ENCODE results near the gene RNF13.
A peak's percentile ranks its signal among the peaks of the same experiment; 100 is the strongest.
"Not testable (repeated sequence)": the region's sequence is repeated elsewhere in the genome, so short reads cannot be mapped to it uniquely, and the experiment has no call there.

RNF13 gene

GRCh38 chr3:149816311-149816710 is 3.3 kb downstream of the RNF13 start:
- in situ Hi-C loops (cut with MboI; ENCODE audit: low sequenced_read_pairs, unreplicated experiment) = no loop called here
- TF ChIP-seq CTCF (IDR thresholded peaks at IDR 0.05; ENCODE audit: borderline replicate concordance, control extremely low read depth, extremely low read depth, insufficient read depth, missing control alignments) = no peak
- DNase-seq (ENCODE audit: low spot score) = no peak

- in situ Hi-C loops (cut with MboI; ENCODE audit: low sequenced_read_pairs, unreplicated experiment) = no loop called here
- peak; percentile 20 for DNase-seq (ENCODE audit: low spot score)
- TF ChIP-seq CTCF (IDR thresholded peaks at IDR 0.05; ENCODE audit: borderline replicate concordance, control extremely low read depth, extremely low read depth, insufficient read depth, missing control alignments) = no peak
Measured at GRCh38 chr3:149816986-149817385, 4.0 kb downstream of the RNF13 start.

- TF ChIP-seq CTCF (IDR thresholded peaks at IDR 0.05; ENCODE audit: borderline replicate concordance, control extremely low read depth, extremely low read depth, insufficient read depth, missing control alignments) = no peak
- no peak for DNase-seq (ENCODE audit: low spot score)
- in situ Hi-C loops (cut with MboI; ENCODE audit: low sequenced_read_pairs, unreplicated experiment) = no loop called here
Measured at GRCh38 chr3:149819432-149819831, 6.4 kb downstream of the RNF13 start.

- no peak for TF ChIP-seq CTCF (IDR thresholded peaks at IDR 0.05; ENCODE audit: borderline replicate concordance, control extremely low read depth, extremely low read depth, insufficient read depth, missing control alignments)
- no peak for DNase-seq (ENCODE audit: low spot score)
- in situ Hi-C loops (cut with MboI; ENCODE audit: low sequenced_read_pairs, unreplicated experiment) = no loop called here
Measured at GRCh38 chr3:149820183-149820582, 7.2 kb downstream of the RNF13 start.

GRCh38 chr3:149826636-149827035 is 13.6 kb downstream of the RNF13 start:
- no peak for TF ChIP-seq CTCF (IDR thresholded peaks at IDR 0.05; ENCODE audit: borderline replicate concordance, control extremely low read depth, extremely low read depth, insufficient read depth, missing control alignments)
- in situ Hi-C loops (cut with MboI; ENCODE audit: low sequenced_read_pairs, unreplicated experiment) = no loop called here
- no peak for DNase-seq (ENCODE audit: low spot score)

GRCh38 chr3:149828390-149828789 is 15.4 kb downstream of the RNF13 start:
- no peak for DNase-seq (ENCODE audit: low spot score)
- in situ Hi-C loops (cut with MboI; ENCODE audit: low sequenced_read_pairs, unreplicated experiment) = no loop called here
- no peak for TF ChIP-seq CTCF (IDR thresholded peaks at IDR 0.05; ENCODE audit: borderline replicate concordance, control extremely low read depth, extremely low read depth, insufficient read depth, missing control alignments)

GRCh38 chr3:149829631-149830030 is 16.6 kb downstream of the RNF13 start:
- DNase-seq (ENCODE audit: low spot score); in situ Hi-C loops (cut with MboI; ENCODE audit: low sequenced_read_pairs, unreplicated experiment): not testable (repeated sequence)
